ENCODE results near the gene IP6K2.

The IP6K2 gene

DNA sequence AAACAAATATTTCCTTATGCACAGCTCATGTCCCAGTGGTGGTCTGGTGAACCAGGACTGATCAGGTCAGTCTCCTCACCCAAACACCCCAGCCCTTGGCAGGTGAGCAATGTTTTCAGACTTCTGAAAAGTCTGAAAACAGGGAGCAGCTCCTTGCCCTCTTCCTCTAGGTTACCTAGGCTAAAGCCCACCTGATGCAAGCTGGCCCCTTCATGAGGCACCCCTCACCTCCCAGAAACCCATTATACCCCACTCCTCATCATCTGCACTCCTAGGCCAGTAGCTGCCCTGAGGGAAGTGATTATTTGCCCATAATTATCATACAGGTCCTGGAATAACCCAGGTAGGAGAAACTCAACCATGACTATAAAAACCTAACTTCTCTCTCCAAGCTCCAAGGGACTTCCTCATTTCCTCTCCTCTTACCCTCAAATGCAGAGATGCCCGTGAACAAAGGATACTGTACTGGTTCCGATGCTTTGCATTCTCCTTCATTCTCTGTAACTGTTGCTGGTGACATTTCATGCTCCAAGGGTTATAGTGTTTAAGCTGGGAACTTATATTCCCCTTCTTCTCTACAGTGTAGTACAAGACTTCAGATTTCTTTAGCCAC is 26.1 kb downstream of the IP6K2 start:
- no peak overlapping the region for H3K4me3 ChIP-seq (ENCODE audit: low read depth, low read length)

GRCh38 chr3:48689384-48689783 is 27.6 kb downstream of the IP6K2 start:
- no peak overlapping the region for H3K4me3 ChIP-seq (ENCODE audit: low read depth, low read length)

DNA sequence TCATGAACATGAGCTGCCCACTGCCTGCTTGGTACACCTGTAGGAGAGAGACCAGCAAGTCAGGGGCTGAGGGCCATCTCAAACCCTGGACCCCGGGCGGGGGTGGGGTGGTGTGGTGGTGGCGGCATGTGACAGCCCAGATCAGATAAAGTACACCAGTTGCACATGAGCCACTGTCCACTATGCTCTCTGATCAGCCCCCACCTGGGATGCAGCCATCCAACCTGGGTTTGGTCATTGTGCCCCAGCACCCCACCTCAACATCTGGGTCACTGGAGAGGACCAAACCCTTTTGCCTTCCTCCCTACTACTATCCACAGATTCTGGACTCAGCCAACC is 28.3 kb downstream of the IP6K2 start:
- H3K4me3 ChIP-seq (ENCODE audit: low read depth, low read length), result no peak overlapping the region

DNA sequence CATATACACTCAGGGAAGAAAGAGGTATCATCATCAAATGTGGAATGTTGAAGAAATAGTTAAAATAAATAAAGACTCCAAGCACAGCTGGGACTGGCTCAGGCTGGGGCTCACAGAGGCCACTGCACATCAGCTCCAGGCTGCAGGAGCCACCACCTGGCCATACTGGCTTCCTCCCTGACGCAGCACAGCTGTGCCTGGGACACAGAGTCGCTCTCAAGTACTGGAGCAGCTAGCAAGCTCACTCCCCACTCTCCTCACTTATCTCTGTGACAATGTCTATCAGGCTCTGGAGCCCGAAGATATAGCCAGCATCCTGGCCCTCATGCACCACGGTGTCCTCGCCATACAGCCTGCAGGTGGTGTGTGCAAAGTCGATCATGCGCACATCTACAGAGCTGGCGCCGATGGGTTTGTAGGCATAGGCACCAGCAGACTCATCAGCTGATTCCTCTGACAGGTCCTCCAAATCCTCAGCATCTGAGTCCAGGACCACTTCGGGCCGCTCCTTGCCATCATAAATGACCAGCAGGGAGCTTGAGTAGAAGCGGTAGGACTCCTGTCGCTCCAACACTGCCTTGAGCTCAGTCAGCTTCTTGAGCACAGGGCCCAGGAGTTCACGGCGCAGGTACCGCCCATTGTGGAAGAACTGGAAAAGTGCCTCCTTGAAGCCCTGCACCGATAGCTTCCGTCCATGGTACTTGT is 28.8 kb downstream of the IP6K2 start:
- no peak overlapping the region for H3K4me3 ChIP-seq (ENCODE audit: low read depth, low read length)

DNA sequence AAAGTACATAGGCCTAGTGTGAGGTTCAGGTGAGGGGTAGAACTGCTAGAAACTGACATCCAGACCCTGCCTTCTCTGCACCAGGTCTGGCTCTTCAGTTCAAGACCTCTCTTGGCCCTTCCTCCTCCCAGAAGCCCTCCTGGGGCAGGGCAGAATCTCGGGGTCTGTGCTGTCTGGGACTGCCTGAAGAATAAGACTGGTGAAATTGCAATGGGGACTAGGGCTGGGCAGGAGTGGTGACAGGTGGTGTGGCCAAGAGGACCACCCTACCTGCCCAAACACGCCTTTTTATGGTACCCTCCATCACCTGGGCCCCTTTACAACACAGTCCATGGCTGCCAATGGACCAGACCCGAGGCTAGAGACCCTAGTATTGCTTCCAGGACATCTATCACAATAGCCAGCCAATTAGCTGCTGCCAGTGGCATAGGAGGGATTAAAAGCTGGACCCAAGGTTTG is 29.8 kb downstream of the IP6K2 start:
- H3K4me3 ChIP-seq (ENCODE audit: low read depth, low read length), result no peak overlapping the region

DNA sequence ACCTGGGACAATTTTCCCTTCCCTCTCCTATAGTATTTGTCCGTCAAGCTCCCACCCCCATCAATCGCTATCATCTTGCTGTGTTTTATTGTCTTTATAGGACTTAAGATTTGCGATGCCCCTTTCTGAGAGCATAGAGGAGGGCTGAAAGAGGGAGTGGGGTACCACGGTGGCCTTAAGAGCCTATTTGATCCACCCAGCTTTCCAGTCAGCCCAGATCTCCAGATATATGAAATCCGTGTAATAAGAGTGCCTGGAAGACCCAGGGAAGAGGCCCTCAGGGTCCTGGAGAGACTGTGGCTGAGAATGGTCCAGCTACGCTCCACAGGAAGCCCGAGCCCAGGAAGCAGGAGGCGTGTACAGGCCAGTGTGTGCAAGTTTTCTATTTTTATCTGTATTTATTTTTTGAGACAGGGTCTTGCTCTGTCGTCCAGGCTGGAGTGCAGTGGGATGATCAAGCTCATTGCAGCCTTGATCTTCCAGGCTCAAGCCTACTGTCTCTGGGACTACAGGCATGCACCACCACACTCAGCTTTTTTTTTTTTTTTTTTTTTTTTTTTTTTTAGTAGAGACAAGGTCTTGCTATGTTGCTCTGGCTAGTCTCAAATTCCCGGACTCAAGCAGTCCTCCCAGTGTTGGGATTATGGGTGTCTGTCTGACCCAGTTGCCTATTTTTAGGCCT is 30.3 kb downstream of the IP6K2 start:
- H3K4me3 ChIP-seq (ENCODE audit: low read depth, low read length), result no peak overlapping the region

DNA sequence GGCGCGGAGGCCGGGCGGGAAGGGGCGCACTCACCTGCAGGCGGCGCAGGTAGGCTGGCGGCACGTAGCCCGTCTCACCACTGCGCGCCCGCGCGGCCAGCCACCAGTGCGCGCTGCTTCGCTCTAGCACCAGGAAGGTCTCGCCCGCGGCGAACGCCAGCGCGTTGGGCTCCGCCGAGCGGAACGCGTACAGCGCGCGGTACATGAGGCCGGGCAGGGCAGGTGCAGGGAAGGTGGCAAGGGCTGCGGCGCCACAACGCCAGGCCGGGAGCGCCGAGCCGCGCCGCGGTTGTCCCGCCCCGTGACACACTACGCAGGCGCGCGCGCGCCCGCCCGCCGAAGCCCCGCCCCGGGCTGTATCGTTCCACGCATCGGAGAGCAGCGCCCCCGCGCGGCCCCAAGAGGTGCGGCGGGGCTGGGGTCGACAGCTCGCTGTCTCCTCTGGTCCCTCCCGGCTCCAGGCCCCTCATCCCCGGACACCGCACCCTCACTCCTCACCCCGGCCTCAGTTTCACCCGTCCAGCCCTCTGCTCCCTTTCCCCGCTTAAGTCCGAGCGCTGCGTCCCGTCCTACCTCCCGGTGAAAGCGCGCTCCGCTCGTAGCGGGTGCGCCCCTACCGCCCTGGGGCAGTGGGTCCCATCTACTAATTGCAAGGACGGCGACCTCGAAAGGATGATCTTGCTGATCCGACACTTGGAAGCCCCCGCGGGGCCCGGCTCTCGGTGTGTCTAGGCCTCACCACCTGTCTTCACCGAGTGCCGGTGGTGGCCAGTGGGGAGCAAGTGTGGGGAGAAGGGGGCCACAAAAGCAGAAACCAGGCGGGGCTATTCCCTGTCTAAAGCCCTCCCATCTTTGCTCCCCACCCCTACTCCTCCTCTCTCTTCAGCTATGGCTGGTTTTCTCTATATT is 31.2 kb downstream of the IP6K2 start, which contains the start of gene NCKIPSD:
TSS of gene NCKIPSD (minus strand) at position 313 of the 909 bp plus-strand sequence. CDS start at position 205, 108 bp downstream.
- peak within 1 kb of the TSS; percentile 91 for H3K4me3 ChIP-seq (ENCODE audit: low read depth, low read length)

- H3K4me3 ChIP-seq (ENCODE audit: low read depth, low read length), result peak overlapping the region; percentile 91
Measured at GRCh38 chr3:48685293-48685602, 31.8 kb downstream of the IP6K2 start.

DNA sequence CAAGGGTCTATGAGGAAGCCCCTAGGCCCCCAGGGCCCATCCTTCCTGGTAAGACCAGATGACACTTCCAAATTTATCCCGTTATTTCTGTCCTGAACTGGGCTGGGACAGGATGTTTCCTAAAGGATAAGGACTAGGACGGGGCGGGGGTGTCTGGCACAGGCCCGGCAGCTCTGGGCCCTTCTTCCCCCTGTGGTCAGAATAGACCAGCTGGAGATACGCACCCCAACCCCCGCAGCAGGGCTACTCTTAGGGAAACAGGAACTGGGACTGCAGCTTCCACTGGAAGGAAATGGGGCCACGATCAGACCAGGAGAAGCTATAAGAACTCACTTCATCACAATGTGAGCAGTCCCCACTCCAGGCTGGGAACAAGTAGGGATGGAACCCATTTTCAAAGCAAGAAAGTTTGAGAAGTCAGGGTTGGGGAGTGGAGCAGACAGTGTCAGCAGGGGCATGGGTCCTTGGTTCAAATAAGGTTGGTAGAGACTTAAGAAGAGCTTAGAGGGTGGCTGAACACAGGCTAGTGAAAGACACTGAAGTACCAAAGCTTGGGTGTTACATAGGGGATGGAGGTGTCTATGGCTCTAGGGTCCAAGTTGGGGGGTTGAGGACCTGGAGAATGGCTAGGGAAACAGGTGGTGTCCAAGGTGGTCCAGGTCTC is 32.4 kb downstream of the IP6K2 start:
- H3K4me3 ChIP-seq (ENCODE audit: low read depth, low read length), result peak overlapping the region; percentile 10

DNA sequence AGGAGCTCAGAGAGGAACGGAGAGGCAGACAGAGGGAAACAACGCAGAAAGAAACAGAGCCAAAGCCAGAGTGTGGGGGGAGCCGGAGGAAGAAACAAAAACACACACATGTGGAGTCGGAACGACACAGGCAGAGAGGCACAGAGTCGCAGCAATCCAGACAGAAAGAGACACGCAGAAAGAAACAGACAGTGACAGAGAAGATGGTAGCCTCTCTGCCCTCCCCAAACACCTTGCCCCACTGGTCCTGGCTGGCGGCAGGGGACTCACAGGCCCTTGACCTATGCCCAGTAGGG is 33.0 kb downstream of the IP6K2 start:
- no peak overlapping the region for H3K4me3 ChIP-seq (ENCODE audit: low read depth, low read length)

DNA sequence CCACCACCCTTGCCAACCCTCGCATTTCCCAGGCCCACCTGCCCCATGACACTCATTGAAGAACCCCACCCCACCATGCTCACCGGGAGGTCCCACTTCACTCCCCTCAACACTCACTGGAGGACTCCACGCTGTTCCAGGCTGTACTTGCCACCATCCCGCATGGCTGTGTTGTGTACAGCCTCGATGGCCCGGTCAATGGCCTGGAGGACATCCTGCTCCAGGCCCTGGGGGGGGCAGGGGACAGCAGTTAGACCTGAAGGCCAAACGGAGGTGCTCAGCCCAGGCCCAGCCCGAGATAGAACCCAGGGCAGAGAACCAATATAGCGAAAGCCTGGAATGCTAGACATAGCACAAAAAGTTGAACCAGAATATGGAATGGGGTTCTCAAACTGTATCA is 34.2 kb downstream of the IP6K2 start:
- H3K4me3 ChIP-seq (ENCODE audit: low read depth, low read length), result no peak overlapping the region

DNA sequence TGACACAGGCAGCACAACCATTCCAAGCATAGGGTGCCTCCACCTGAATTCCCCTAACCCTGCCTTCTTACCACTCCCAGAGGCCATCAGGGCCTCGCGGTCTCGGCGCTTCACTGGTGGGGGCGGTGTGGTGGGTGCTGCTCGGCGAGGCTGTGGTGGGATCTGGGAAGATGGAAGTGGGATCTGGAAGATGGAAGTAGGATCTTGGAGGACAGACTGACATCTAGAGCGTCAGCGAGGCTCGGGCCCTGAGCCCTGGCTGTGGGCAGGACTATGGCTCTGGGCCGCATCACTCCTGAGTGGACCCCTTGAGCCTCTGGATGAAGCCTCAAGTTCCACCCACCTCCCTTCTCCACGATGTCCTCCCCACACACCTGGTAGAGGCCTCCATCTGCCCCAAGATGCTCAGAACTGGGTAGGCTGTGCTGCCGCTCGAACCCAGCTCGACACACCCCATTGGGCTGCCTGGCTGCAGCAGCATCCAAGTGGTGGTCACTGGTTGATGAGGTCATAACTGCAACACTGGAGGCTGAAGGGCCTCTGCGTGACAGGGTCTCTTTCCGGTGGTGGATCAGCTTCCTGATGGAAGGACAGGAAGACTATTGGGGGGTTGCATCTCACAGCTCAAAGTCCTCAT is 34.9 kb downstream of the IP6K2 start:
- no peak overlapping the region for H3K4me3 ChIP-seq (ENCODE audit: low read depth, low read length)

- H3K4me3 ChIP-seq (ENCODE audit: low read depth, low read length), result no peak overlapping the region
Measured at GRCh38 chr3:48681541-48681880, 35.5 kb downstream of the IP6K2 start.

DNA sequence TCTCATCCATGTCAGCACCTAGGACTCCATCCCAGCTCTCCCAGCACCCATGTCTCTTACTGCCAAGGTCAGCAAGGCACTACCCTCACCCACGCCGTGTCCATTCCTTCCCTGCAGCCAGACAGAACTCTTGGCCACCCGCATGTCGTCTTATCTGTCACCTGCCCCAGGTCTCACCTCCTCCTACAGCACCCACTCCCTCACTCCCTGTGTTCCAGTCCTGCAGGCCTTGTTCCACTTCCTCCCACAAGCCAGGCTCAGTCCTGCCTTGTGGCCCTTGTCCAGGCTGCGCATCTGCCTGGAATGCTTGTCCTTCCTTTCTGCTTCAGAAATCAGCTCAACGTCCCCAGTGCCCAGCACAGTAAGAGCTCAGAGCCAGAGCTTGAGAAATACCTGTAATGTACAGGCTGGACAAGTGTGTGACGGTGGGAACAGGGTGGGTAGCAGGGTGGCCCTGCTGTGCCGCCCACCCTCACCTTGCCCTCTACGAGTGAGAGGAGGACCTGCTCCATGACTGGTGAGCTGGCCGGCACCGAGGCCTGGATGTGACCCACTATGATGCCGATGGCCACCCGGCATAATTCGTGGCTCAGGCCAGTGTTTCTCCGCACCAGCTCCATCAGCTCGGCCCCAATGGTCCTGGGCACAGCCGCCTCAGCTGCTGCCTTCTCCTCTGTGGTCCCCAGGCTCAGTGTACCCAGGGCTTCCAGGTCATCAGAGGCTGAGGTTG is 36.0 kb downstream of the IP6K2 start:
- no peak overlapping the region for H3K4me3 ChIP-seq (ENCODE audit: low read depth, low read length)

DNA sequence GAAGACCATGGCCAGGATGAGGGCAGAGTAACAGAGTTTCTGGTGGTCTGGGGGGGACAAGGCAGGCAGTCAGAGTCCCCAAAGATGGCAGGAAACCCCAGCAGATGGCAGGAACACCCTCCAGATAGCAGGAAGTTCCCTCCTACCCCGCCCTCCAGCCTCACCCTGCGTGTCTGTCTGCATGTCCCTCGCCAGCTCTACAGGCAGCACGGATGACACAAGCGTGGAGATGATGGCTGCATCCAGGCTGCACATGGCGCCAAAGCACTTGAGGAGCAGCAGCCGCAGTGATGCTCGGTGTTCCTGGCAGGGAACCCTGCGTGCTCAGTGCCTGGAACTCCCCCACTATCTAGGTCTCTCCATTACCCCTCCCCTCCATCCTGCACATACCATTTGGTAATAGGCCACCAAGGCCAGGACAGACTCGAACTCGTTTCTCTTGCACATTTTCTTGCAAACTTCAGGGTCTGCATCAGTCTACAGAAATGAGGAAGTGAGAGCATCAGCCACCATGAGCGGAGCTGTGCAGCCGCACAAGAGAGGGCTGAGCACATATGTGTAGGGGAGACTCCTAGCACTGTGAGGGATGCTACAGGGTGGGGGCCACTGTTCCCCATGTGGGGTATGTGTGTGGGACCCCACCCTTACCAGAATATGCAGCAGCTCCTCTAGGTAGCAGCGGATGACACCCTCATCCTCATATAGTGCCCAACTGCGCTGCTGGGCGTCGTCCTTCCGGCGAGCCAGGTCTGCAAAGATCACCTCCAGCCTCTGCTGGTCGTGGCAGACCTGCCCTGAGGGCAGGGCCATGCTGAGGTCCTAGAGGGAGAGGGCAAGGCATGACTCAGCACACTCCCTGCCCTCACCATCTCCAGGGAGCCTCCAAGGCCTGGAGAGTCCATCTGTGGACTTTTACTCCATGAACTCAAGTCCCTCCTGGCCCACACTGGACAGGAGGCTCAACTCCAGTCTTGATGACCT is 37.3 kb downstream of the IP6K2 start:
- no peak overlapping the region for H3K4me3 ChIP-seq (ENCODE audit: low read depth, low read length)

DNA sequence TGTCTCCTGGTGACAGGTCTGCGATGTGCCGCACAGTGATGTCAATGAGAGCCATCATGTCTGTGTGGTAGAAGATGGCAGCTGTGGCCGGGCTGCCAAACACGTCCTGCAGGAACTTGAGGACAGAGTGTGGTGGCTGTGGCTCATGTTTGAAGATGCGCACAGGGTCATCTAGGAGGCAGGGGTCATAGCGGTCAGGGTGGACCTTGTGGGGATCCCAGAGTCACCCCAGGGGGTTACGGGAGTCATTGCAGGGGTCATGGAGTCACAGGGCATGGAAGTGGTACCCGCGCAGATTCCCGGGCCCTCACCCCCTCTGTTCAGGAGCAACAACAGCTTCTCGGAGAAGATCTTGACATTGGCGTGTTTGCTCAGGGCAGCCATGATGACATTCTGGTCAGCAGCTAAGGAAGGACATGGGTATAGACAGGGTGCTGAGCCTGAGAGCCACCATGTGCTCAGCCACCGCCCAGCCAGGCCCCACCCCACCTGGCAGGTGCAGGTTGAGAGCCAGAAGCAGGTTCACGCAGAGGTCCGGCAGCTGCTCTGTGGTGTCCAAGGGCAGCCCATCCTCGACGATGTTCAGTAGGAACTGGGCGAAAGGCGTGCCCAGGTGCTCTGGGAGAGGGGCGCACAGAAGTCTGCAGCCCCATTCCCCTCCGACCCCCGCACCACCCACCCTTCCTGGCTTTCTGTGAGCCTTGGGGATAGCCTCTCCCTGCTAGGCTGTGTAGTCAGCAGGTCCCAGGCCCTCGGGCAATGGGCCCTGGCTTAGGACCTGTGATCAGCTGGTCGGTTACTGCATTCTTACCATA is 38.2 kb downstream of the IP6K2 start:
- no peak overlapping the region for H3K4me3 ChIP-seq (ENCODE audit: low read depth, low read length)

- H3K4me3 ChIP-seq (ENCODE audit: low read depth, low read length), result no peak overlapping the region
Measured at GRCh38 chr3:48678056-48678455, 39.0 kb downstream of the IP6K2 start.

GRCh38 chr3:48674505-48674904 is 42.5 kb downstream of the IP6K2 start:
- H3K4me3 ChIP-seq (ENCODE audit: low read depth, low read length), result no peak overlapping the region
